GM12878 (cell line): ENCODE data around the gene RASGRF1. TPM values are rescaled to one million over a fixed set of nuclear protein-coding genes. Genes with fewer than 3 reads are reported as not detected.

Source experiments
- ATAC-seq: fragments of 200-7000 bp; cut with Tn5 transposase; 3 replicates; pipeline ENCODE4 v1.9.1; 2020; ENCODE audit warnings: mild to moderate bottlenecking, moderate library complexity
- BruUV-seq: library from RNA; stranded (reverse); fragments of 400-500 nt; replicated peaks from 2 replicates; lab custom pipeline; 2021; lab: Mats Ljungman, UMichigan
- CTCF ChIA-PET: fragments of 300-600 bp; sonication (Branson Sonifier 250); formaldehyde crosslinking; extraction: SDS; loops from one replicate; lab custom pipeline; 2021; ENCODE audit warnings: inconsistent platforms; lab: Yijun Ruan, JAX
- POLR2A ChIA-PET: fragments of 350-600 bp; formaldehyde crosslinking; extraction: SDS; loops from one replicate; lab custom pipeline; 2021; ENCODE audit warnings: inconsistent platforms; lab: Charles Lee
- RAD21 ChIA-PET: fragments of 300-600 bp; sonication (Branson Sonifier 250); formaldehyde crosslinking; loops from one replicate; lab custom pipeline; 2023; ENCODE audit warnings: antibody characterized with exemption; ENCODE audit not compliant: unreplicated experiment; lab: Charles Lee
- SMC1A ChIA-PET: fragments of 300-600 bp; sonication (Branson Sonifier 250); formaldehyde crosslinking; loops from one replicate; lab custom pipeline; 2023; ENCODE audit not compliant: unreplicated experiment, uncharacterized antibody; lab: Charles Lee
- DNase-seq: peaks from one replicate; pipeline ENCODE4 v3.0.0-alpha.2; 2011; ENCODE audit warnings: low read depth, low spot score
- FAIRE-seq: peaks from 3 replicates; lab custom pipeline; 2011; peaks lifted over from hg19 to GRCh38; lab: Jason Lieb, UNC
- H2AFZ ChIP-seq: 2 replicates; pipeline ENCODE4 v1.6.0; 2011; ENCODE audit warnings: low read depth, low read length, control low read depth; ENCODE audit not compliant: control insufficient read depth
- H3K27ac ChIP-seq: 2 replicates; pipeline ENCODE4 v1.5.1; 2011; ENCODE audit warnings: control low read depth; ENCODE audit not compliant: control insufficient read depth, insufficient read depth
- H3K27me3 ChIP-seq, 2 experiments: replicated peaks in 1 of 2; 2 replicates each; pipeline versions ENCODE4 v1.6.0 to v1.6.1; 2011; ENCODE audit warnings: low read length in 1 of 2; ENCODE audit not compliant: control insufficient read depth in 2 of 2, insufficient read depth in 2 of 2
- H3K36me3 ChIP-seq, 2 experiments: 2 replicates each; pipeline ENCODE4 v1.5.1; 2011; ENCODE audit warnings: low read length in 1 of 2; ENCODE audit not compliant: control insufficient read depth in 2 of 2, insufficient read depth in 2 of 2
- H3K4me1 ChIP-seq: 2 replicates; pipeline ENCODE4 v1.6.1; 2011; ENCODE audit warnings: mild to moderate bottlenecking, low read length, moderate library complexity, mixed read lengths; ENCODE audit not compliant: control insufficient read depth, insufficient read depth
- H3K4me2 ChIP-seq: 2 replicates; pipeline ENCODE4 v1.6.0; 2011; ENCODE audit warnings: control low read depth; ENCODE audit not compliant: control insufficient read depth, insufficient read depth
- H3K4me3 ChIP-seq: fragments of 200-600 bp; sonication (generic); 2 replicates; pipeline ENCODE4 v1.5.1; 2016
- H3K79me2 ChIP-seq: 2 replicates; pipeline ENCODE4 v1.6.0; 2011; ENCODE audit warnings: low read length; ENCODE audit not compliant: control insufficient read depth, insufficient read depth
- H3K9ac ChIP-seq: 2 replicates; pipeline ENCODE4 v1.8.0; 2011; ENCODE audit warnings: low read length, control low read depth, mixed read lengths; ENCODE audit not compliant: control insufficient read depth, insufficient read depth
- H3K9me3 ChIP-seq: replicated peaks from 3 replicates; pipeline ENCODE4 v1.5.1; 2011; ENCODE audit warnings: mild to moderate bottlenecking, low read length; ENCODE audit not compliant: control insufficient read depth, insufficient read depth
- H4K20me1 ChIP-seq: 2 replicates; pipeline ENCODE4 v1.6.0; 2011; ENCODE audit not compliant: control insufficient read depth, insufficient read depth
- BCL11A ChIP-seq: IDR thresholded peaks from 2 replicates; pipeline ENCODE4 v1.6.1; 2011; ENCODE audit warnings: low read depth, low read length
- KDM1A ChIP-seq: fragments of 200-600 bp; sonication (generic); IDR thresholded peaks from 2 replicates; pipeline ENCODE4 v1.6.1; 2016; ENCODE audit warnings: borderline replicate concordance
- NFYB ChIP-seq: IDR thresholded peaks from 2 replicates; pipeline ENCODE4 v1.6.1; 2011; ENCODE audit warnings: low read depth, mild to moderate bottlenecking, low read length, improper control_type of control experiment, moderate library complexity; ENCODE audit not compliant: insufficient read depth
- PBX3 ChIP-seq: IDR thresholded peaks from 2 replicates; pipeline ENCODE4 v1.6.1; 2011; ENCODE audit warnings: mild to moderate bottlenecking, low read depth, low read length, moderate library complexity; ENCODE audit not compliant: insufficient replicate concordance
- SMC3 ChIP-seq: IDR thresholded peaks from 2 replicates; pipeline ENCODE4 v1.6.1; 2011; ENCODE audit warnings: low read length, improper control_type of control experiment, borderline replicate concordance
- YBX1 ChIP-seq: fragments of 450-650 bp; IDR thresholded peaks from 2 replicates; pipeline ENCODE4 v1.6.1; 2016; ENCODE audit warnings: antibody characterized with exemption
- ZNF207 ChIP-seq: fragments of 450-650 bp; IDR thresholded peaks from 2 replicates; pipeline ENCODE4 v1.6.1; 2014; ENCODE audit warnings: antibody characterized with exemption, mild to moderate bottlenecking, borderline replicate concordance
- ZNF687 ChIP-seq: fragments of 450-650 bp; IDR thresholded peaks from 2 replicates; pipeline ENCODE4 v1.6.1; 2017; ENCODE audit warnings: mild to moderate bottlenecking, moderate library complexity
- WGBS: methylation state at CpG from one replicate; pipeline ENCODE4 v1.1.6; 2016; ENCODE audit warnings: low lambda C conversion rate; ENCODE audit not compliant: insufficient replicate concordance, insufficient coverage; ENCODE audit errors: missing lambda C conversion rate; 5-methylcytosine and 5-hydroxymethylcytosine counted together
- in situ Hi-C: fragments of 300-500 bp; cut with MboI; formaldehyde crosslinking; loops from 9 replicates; pipeline ENCODE4 v1.14.3; 2018; ENCODE audit warnings: mixed read lengths
- intact Hi-C: fragments of 100-400 bp; cut with micrococcal nuclease; formaldehyde crosslinking; loops from one replicate; pipeline ENCODE4 v1.14.2; 2022; ENCODE audit not compliant: unreplicated experiment
- polyA plus RNA-seq, 11 experiments: library from polyadenylated mRNA; depleted of rRNA in 4 of 11; unstranded in 6 of 11; stranded (reverse) in 5 of 11; fragments of >200 nt; fragmentation: Nextera tagmentation in 4 of 11; fragmentation: Illumina TruSeq in 1 of 11; extraction: Ambion mirVana in 4 of 11; extraction: Trizol in 1 of 11; gene quantifications; 1 replicate in 1 of 11; 2 replicates in 10 of 11; pipeline versions ENCODE4 v1.2.1 to v1.2.3, GENCODE V29; 2011 to 2016; ENCODE audit warnings: inconsistent platforms in 2 of 11, missing spikeins in 2 of 11, low read depth in 1 of 11
- total RNA-seq, 4 experiments: library from RNA; depleted of rRNA in 3 of 4; stranded (reverse); fragments of >200 nt in 3 of 4; fragmentation: Illumina TruSeq in 1 of 4; extraction: Trizol in 1 of 4; gene quantifications; 2 replicates each; pipeline versions ENCODE4 v1.2.1 to v1.2.3, GENCODE V29; 2013 to 2021

Gene RASGRF1
- total and polyA plus RNA-seq, 10 of the 15 experiments (the other 5 are each of a cell fraction or from before 2014, with no cell fraction given) = 0.20 to 1.9 (median 0.86) TPM

DNA sequence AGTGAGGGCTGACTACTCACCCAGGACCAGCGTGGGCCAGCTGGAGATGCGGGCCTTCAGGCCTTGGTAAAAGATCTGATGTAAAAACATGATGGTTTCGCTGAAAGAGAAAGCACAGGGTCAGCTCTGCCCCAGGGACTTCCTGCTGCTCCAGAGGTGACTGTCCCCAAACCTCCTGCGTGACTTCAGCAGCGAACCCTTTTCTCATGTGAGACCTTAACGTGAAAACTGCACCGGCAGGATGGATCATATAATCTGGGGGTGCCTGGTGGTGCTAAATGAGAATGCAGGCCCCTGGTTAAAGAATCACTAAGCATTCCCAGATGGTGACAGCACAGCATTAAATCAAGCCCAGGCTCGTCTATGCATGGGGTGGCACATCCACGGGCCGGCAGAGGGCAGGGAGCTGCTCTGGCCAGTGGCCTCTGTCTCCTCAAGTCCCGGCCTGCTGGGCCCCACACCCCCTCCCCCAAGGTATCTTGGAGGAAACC is 55.4 kb downstream of the RASGRF1 start (continued):
- no peak for TF ChIP-seq ZNF687
- no peak for TF ChIP-seq YBX1

DNA sequence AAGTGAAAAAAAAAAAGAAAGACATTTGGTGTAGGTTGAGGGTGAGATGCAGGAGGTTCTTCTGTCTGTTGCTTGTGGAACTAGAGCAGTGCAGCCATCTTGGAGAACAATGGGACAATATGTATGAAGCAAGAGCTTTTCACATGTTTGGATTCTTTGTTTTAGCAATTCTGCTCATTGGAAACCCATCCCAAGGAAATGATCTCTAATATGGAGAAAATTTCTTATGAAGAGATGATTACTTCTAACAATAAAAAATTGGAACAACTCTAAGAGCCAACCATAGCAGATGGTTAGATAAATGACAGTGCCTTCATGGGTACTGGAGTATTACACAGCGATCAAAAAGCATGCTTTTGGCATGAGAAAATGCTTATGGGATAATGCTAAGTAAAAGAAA is 56.3 kb downstream of the RASGRF1 start:
- H3K4me1 ChIP-seq = peaks cover 10% of the 10 kb centered on the region
- H3K9ac ChIP-seq = no peak overlapping the region
- intact Hi-C loops = no loop called here
- H3K27me3 ChIP-seq = peaks cover 0 to 2% of the 10 kb centered on the region in 2 experiments; a peak in 2 of 4 replicates
- H3K27ac ChIP-seq = no peak overlapping the region
- no peak overlapping the region for H2AFZ ChIP-seq
- no peak overlapping the region for H3K4me2 ChIP-seq
- ChIA-PET SMC1A (interaction anchor here (10.2 kb wide), 1 partner anchor 149 kb away, joined by 147 read pairs; no protein-coding TSS in a partner anchor), POLR2A (no interaction called here), CTCF (interaction anchor here (3.4 to 10.1 kb wide), 2 partner anchors 14 to 151 kb away, joined by 10 to 351 read pairs; no protein-coding TSS in a partner anchor), RAD21 (interaction anchor here (1.0 kb wide), 1 partner anchor 150 kb away, joined by 5 read pairs; no protein-coding TSS in a partner anchor)
- peaks cover 2% of the 10 kb centered on the region; the same call in 1 of the 3 replicates for H3K9me3 ChIP-seq
- no peaks in the 10 kb centered on the region for H4K20me1 ChIP-seq
- H3K79me2 ChIP-seq = no peaks in the 10 kb centered on the region
- 100% methylated on average over 1 of the region's 1 CpG for WGBS
- no peak overlapping the region for H3K4me3 ChIP-seq
- no TSS peak for BruUV-seq
- TF ChIP-seq ZNF207 = no peak
- no peak for TF ChIP-seq SMC3
- TF ChIP-seq NFYB = no peak
- TF ChIP-seq PBX3 = no peak
- TF ChIP-seq KDM1A = no peak
- no peak for TF ChIP-seq YBX1
- TF ChIP-seq BCL11A = no peak
- no peak for DNase-seq
- ATAC-seq = no peak
- FAIRE-seq = no peak
- H3K36me3 ChIP-seq = no peaks in the 10 kb centered on the region
- in situ Hi-C loops = no loop called here
